ENCODE measurements around the gene CEP57L1.
"Not testable (repeated sequence)": the region's sequence is repeated elsewhere in the genome, so short reads cannot be mapped to it uniquely, and the experiment has no call there.

The CEP57L1 gene

GRCh38 chr6:109139109-109139508, 43.8 kb downstream of the CEP57L1 start:
- in situ Hi-C loops (cut with HindIII; ENCODE audit: low sequenced_read_pairs): no loop called here
- TF ChIP-seq CTCF (IDR thresholded peaks at IDR 0.05; ENCODE audit: low read depth, low read length): no peak
- peak; percentile 48 for DNase-seq (ENCODE audit: low read depth, low spot score)
- H3K4me3 ChIP-seq (ENCODE audit: low read depth, low read length): no peak overlapping the region

- in situ Hi-C loops (cut with HindIII; ENCODE audit: low sequenced_read_pairs); DNase-seq (ENCODE audit: low read depth, low spot score); H3K4me3 ChIP-seq (ENCODE audit: low read depth, low read length): not testable (repeated sequence)
Measured at GRCh38 chr6:109142067-109142466, 46.8 kb downstream of the CEP57L1 start.

DNA sequence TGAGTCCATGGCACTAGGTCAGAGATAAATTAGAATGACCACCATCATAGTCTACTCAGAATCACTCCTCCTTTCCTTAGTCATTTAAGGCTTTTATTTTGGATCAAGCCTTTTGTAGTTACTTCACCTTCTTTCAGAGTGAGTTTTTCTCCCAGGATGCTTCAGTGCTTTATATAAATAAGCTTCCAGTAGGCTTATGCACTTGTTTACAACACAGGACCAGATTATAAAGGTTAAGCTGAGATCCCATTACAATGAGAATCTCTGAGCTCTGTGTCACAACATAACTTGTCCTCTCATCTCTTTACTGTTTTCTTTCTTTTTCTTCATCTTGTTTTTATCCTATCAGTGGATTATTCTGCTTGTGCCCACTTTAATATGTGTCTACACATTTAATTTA, 47.9 kb downstream of the CEP57L1 start:
- no peak overlapping the region for H3K4me3 ChIP-seq (ENCODE audit: low read depth, low read length)
- TF ChIP-seq CTCF (IDR thresholded peaks at IDR 0.05; ENCODE audit: low read depth, low read length): no peak
- in situ Hi-C loops (cut with HindIII; ENCODE audit: low sequenced_read_pairs): no loop called here
- DNase-seq (ENCODE audit: low read depth, low spot score): no peak

- H3K4me3 ChIP-seq (ENCODE audit: low read depth, low read length); in situ Hi-C loops (cut with HindIII; ENCODE audit: low sequenced_read_pairs); DNase-seq (ENCODE audit: low read depth, low spot score): not testable (repeated sequence)
Measured at GRCh38 chr6:109148251-109148650, 52.9 kb downstream of the CEP57L1 start.

DNA sequence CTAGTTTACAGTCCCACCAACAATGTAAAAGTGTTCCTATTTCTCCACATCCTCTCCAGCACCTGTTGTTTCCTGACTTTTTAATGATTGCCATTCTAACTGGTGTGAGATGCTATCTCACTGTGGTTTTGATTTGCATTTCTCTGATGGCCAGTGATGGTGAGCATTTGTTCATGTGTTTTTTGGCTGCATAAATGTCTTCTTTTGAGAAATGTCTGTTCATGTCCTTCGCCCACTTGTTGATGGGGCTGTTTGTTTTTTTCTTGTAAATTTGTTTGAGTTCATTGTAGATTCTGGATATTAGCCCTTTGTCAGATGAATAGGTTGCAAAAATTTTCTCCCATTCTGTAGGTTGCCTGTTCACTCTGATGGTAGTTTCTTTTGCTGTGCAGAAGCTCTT, 53.4 kb downstream of the CEP57L1 start:
- H3K4me3 ChIP-seq (ENCODE audit: low read depth, low read length); in situ Hi-C loops (cut with HindIII; ENCODE audit: low sequenced_read_pairs); DNase-seq (ENCODE audit: low read depth, low spot score): not testable (repeated sequence)

DNA sequence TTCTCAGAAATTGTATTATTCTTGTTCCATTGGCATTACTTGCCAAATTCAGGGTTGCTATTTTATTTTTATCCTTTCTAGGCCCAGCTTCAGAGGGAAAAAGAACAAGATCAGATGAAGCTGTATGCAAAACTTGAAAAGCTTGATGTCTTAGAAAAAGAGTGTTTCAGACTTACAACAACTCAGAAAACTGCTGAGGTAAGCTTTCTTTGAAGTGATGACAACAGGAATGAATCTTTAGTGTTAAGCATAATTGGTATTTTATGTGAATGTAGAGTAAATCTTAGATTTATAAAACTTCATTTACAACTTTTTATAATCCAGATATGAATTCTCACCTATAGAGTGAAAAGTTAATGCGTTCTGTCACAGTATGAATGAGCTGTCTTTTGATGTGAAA, 58.4 kb downstream of the CEP57L1 start:
- in situ Hi-C loops (cut with HindIII; ENCODE audit: low sequenced_read_pairs): no loop called here
- no peak for DNase-seq (ENCODE audit: low read depth, low spot score)
- no peak for TF ChIP-seq CTCF (IDR thresholded peaks at IDR 0.05; ENCODE audit: low read depth, low read length)
- H3K4me3 ChIP-seq (ENCODE audit: low read depth, low read length): no peak overlapping the region

DNA sequence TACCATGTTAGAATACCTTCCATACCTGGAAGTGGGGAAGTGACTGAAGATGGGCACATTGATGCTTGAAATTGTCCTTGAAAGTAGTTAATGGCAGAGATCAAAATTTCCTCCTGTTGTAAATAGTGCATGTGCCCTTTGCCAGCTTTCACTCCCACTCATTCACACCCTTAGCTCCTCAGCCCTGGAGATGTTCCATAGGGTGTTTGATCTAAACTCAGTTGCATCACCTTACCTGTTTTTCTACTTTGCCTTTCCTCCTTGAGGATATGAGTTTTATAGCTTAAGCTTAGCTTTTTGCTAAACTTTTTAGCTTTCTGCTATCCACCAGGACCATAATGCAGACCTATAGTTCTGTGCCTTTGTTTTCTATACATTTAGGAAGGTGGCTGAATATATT, 69.0 kb downstream of the CEP57L1 start:
- DNase-seq (ENCODE audit: low read depth, low spot score): no peak
- in situ Hi-C loops (cut with HindIII; ENCODE audit: low sequenced_read_pairs): no loop called here
- H3K4me3 ChIP-seq (ENCODE audit: low read depth, low read length): no peak overlapping the region
- TF ChIP-seq CTCF (IDR thresholded peaks at IDR 0.05; ENCODE audit: low read depth, low read length): no peak

GRCh38 chr6:109165392-109165974, 70.2 kb downstream of the CEP57L1 start:
- in situ Hi-C loops (cut with HindIII; ENCODE audit: low sequenced_read_pairs): no loop called here
- peak; percentile 65 for DNase-seq (ENCODE audit: low read depth, low spot score)
- TF ChIP-seq CTCF (IDR thresholded peaks at IDR 0.05; ENCODE audit: low read depth, low read length): no peak
- no peak overlapping the region for H3K4me3 ChIP-seq (ENCODE audit: low read depth, low read length)

Measured in astrocyte of the spinal cord (primary cell).